GM12878 (cell line): ENCODE results near the gene CYTIP.

Experiments used
- ASH2L ChIP-seq: fragments of 300-600, 200-600 bp; sonication (generic); IDR thresholded peaks from 2 replicates; pipeline ENCODE4 v1.6.1; 2017; ENCODE audit warnings: low read depth, mild to moderate bottlenecking, borderline replicate concordance
- MXI1 ChIP-seq: fragments of 150-350 bp; IDR thresholded peaks from 2 replicates; pipeline ENCODE4 v1.6.1; 2011; ENCODE audit warnings: low read depth, mild to moderate bottlenecking, inconsistent platforms, low read length, improper control_type of control experiment
- TF ChIP-seq, protein P1 (sequence below): fragments of 450-650 bp; IDR thresholded peaks from 2 replicates; pipeline ENCODE4 v1.6.1; 2017; ENCODE audit warnings: low read depth, mild to moderate bottlenecking, moderate library complexity
- TF ChIP-seq, protein P2 (sequence below): IDR thresholded peaks from 2 replicates; pipeline ENCODE4 v1.6.1; 2011; ENCODE audit warnings: mild to moderate bottlenecking, low read depth, low read length, moderate library complexity; ENCODE audit not compliant: insufficient replicate concordance
- TF ChIP-seq, protein P3 (sequence below): IDR thresholded peaks from 2 replicates; pipeline ENCODE4 v1.6.1; 2012; ENCODE audit warnings: low read length, inconsistent platforms

DNA sequence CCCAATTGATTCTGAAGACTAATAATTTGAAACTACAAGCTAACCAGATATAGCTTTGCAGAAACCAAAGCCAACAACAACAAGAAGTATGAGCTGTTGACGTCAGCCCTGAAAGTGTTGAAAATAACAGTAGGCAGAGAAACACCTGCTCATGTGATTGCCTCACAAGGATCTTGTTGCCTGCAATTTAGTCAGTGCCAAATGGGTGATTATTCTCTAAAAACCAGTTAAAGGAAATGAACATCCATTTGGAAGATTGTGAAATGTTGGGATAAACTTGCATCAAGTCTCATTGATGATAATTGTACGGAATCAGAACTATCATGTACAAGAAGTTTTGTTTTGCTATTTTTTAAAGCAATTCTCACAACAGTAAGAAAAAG lies 2.8 kb downstream of the CYTIP start:
- TF ChIP-seq, protein P1, sequence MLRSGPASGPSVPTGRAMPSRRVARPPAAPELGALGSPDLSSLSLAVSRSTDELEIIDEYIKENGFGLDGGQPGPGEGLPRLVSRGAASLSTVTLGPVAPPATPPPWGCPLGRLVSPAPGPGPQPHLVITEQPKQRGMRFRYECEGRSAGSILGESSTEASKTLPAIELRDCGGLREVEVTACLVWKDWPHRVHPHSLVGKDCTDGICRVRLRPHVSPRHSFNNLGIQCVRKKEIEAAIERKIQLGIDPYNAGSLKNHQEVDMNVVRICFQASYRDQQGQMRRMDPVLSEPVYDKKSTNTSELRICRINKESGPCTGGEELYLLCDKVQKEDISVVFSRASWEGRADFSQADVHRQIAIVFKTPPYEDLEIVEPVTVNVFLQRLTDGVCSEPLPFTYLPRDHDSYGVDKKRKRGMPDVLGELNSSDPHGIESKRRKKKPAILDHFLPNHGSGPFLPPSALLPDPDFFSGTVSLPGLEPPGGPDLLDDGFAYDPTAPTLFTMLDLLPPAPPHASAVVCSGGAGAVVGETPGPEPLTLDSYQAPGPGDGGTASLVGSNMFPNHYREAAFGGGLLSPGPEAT, result no peak
- TF ChIP-seq, protein P2, sequence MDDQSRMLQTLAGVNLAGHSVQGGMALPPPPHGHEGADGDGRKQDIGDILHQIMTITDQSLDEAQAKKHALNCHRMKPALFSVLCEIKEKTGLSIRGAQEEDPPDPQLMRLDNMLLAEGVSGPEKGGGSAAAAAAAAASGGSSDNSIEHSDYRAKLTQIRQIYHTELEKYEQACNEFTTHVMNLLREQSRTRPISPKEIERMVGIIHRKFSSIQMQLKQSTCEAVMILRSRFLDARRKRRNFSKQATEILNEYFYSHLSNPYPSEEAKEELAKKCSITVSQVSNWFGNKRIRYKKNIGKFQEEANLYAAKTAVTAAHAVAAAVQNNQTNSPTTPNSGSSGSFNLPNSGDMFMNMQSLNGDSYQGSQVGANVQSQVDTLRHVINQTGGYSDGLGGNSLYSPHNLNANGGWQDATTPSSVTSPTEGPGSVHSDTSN, result no peak
- 0 out of 2 replicates have a peak, but pooled peaks have one; percentile 17 for TF ChIP-seq MXI1
- TF ChIP-seq, protein P3, sequence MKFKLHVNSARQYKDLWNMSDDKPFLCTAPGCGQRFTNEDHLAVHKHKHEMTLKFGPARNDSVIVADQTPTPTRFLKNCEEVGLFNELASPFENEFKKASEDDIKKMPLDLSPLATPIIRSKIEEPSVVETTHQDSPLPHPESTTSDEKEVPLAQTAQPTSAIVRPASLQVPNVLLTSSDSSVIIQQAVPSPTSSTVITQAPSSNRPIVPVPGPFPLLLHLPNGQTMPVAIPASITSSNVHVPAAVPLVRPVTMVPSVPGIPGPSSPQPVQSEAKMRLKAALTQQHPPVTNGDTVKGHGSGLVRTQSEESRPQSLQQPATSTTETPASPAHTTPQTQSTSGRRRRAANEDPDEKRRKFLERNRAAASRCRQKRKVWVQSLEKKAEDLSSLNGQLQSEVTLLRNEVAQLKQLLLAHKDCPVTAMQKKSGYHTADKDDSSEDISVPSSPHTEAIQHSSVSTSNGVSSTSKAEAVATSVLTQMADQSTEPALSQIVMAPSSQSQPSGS, result peak; percentile 95
- TF ChIP-seq ASH2L, result no peak
